ENCODE measurements around the gene SYNJ1. TPM values are rescaled to one million over a fixed set of nuclear protein-coding genes. Genes with fewer than 3 reads are reported as not detected.

The SYNJ1 gene, protein sequence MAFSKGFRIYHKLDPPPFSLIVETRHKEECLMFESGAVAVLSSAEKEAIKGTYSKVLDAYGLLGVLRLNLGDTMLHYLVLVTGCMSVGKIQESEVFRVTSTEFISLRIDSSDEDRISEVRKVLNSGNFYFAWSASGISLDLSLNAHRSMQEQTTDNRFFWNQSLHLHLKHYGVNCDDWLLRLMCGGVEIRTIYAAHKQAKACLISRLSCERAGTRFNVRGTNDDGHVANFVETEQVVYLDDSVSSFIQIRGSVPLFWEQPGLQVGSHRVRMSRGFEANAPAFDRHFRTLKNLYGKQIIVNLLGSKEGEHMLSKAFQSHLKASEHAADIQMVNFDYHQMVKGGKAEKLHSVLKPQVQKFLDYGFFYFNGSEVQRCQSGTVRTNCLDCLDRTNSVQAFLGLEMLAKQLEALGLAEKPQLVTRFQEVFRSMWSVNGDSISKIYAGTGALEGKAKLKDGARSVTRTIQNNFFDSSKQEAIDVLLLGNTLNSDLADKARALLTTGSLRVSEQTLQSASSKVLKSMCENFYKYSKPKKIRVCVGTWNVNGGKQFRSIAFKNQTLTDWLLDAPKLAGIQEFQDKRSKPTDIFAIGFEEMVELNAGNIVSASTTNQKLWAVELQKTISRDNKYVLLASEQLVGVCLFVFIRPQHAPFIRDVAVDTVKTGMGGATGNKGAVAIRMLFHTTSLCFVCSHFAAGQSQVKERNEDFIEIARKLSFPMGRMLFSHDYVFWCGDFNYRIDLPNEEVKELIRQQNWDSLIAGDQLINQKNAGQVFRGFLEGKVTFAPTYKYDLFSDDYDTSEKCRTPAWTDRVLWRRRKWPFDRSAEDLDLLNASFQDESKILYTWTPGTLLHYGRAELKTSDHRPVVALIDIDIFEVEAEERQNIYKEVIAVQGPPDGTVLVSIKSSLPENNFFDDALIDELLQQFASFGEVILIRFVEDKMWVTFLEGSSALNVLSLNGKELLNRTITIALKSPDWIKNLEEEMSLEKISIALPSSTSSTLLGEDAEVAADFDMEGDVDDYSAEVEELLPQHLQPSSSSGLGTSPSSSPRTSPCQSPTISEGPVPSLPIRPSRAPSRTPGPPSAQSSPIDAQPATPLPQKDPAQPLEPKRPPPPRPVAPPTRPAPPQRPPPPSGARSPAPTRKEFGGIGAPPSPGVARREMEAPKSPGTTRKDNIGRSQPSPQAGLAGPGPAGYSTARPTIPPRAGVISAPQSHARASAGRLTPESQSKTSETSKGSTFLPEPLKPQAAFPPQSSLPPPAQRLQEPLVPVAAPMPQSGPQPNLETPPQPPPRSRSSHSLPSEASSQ (N-terminal part only)
- total RNA-seq = 7.8 and 8.2 TPM in 2 replicates

GRCh38 chr21:32727687-32728455 is at the start of gene SYNJ1:
Gene SYNJ1 (minus strand): TSS chr21:32728013. CDS start chr21:32726895, 1,118 bp downstream.

DNA sequence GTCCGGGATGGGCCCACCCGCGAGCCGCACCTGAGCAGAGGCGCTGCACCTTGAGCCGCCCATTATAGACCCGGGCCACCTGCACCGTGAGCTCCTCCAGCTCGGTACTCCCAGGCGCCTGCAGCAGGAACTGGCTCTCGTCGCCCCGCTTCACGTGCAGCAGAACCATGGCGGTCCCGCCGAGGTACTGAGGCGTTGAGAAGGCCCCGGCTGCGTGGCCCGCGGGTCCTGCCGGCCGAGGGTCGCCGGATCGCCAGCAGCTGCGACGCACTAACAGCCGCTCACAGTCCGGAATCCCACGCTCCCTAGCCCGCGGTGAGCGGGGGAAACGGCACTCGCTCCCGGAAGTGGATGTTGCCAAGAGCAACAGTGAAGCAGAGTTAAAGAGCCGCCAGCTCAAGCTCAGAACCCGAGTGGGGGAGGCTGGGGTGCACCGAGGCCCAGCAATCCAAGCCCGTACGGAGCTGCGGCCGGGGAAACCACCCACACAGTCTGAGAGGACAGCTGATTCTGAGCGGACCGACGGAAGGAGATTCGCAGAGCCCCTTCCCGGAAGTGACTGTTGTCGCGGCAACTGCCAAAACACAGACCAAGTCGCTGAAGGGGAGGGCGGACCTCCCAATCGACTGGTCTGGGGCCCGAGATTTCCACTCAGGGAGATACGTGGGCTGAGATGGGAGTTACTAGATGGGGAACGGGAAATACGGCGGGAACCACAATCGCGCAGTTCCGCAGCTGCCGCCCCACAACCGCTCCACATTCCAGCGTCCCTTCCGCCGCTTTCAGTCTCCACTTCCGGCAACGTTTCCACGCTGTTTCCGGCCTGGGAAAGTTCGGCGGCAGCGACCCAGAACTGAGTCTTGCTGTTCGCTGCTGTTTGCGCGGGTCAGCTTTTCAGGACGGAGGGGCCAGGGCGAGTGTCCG is 115.5 kb downstream of the SYNJ1 start, which contains the start of gene CFAP298:
Gene CFAP298 (minus strand): TSS at position 303 of the 924 bp plus-strand sequence. CDS start 134 bp downstream, at position 169.

DNA sequence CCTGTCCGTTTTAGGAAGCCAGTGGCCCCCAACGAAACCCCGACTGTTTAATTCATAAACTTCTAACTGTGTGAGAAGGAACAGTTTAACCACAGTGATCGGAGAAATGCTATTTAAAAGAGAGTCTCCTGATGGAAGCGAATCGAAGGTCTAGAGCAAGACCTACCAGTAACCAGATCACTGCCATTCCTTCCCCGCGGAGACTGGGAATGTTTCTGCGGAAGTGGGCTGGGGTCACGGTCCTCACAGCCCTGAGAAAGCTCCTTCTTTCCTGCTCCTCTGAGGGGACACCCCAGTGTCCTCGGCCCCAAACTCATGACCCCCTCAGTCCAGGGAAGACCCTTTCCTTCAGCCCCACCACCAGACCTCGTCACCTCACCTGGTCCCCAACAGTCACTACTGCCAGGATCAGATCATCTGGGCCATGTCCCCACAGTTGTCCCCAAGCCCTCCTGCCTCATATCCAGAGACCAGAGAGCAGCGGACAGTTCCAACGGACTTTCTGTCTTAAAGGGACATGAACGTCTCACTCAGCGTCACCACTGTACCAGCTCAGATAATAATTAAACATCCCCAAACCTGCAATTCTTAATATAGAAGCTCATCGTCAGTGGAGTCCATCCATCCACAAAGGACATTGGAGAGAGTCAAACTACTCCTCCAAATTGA is 142.6 kb downstream of the SYNJ1 start, which contains the start of gene TCP10L:
Gene TCP10L (minus strand): TSS at position 482 of the 669 bp plus-strand sequence. CDS start 1,219 bp downstream, outside the sequence.

Other genes with a start within 250 kb of the SYNJ1 start
- gene TCP10L, start 142.5 kb downstream of the SYNJ1 start, total RNA-seq = not detected in 2 replicates
- 25.2 and 27.1 TPM in 2 replicates for gene CFAP298, start 115.6 kb downstream of the SYNJ1 start, total RNA-seq
- 35.6 and 36.0 TPM in 2 replicates for gene PAXBP1, start 43.7 kb upstream of the SYNJ1 start, total RNA-seq

All from vein endothelial cell (primary cell).